CD8-positive, alpha-beta memory T cell (primary cell): ENCODE data around the gene SDR39U1. TPM values are rescaled to one million over a fixed set of nuclear protein-coding genes. Genes with fewer than 3 reads are reported as not detected.
"Not testable (repeated sequence)": the region's sequence is repeated elsewhere in the genome, so short reads cannot be mapped to it uniquely, and the experiment has no call there.

Experiments
- CTCF ChIA-PET: fragments of 350-600 bp; sonication (Branson Sonifier 250); formaldehyde crosslinking; loops from one replicate; lab custom pipeline; 2021; ENCODE audit warnings: antibody characterized with exemption; lab: Charles Lee
- POLR2A ChIA-PET: fragments of 350-600 bp; sonication (Branson Sonifier 250); formaldehyde crosslinking; loops from one replicate; lab custom pipeline; 2021; ENCODE audit warnings: antibody characterized with exemption; lab: Charles Lee
- DNase-seq, 5 donors: peaks; one replicate each; pipeline versions ENCODE4 v3.0.0 to v3.0.0-alpha.2; 2020 to 2022; ENCODE audit warnings: mixed read lengths in 1 of 5
- H3K27ac ChIP-seq: one replicate; pipeline ENCODE4 v1.7.0; 2013; ENCODE audit warnings: low read depth, mild to moderate bottlenecking, low read length, moderate library complexity
- H3K27me3 ChIP-seq: 2 replicates; pipeline ENCODE4 v1.7.0; 2013; ENCODE audit warnings: low read length, mild to moderate bottlenecking; ENCODE audit not compliant: insufficient read depth, poor library complexity, severe bottlenecking
- H3K36me3 ChIP-seq: 2 replicates; pipeline ENCODE4 v1.7.0; 2013; ENCODE audit warnings: mild to moderate bottlenecking, low read length, moderate library complexity; ENCODE audit not compliant: insufficient read depth
- H3K4me1 ChIP-seq: 2 replicates; pipeline ENCODE4 v1.7.0; 2013; ENCODE audit warnings: mild to moderate bottlenecking, low read length, moderate library complexity; ENCODE audit not compliant: insufficient read depth
- H3K4me3 ChIP-seq: 2 replicates; pipeline ENCODE4 v1.7.0; 2013; ENCODE audit warnings: mild to moderate bottlenecking, low read length
- H3K9me3 ChIP-seq: 2 replicates; pipeline ENCODE4 v1.7.0; 2013; ENCODE audit warnings: mild to moderate bottlenecking, low read length
- H3K27ac Mint-ChIP-seq, 8 donors: one replicate each; pipeline ENCODE4 v1.8.0; 2020 to 2021; ENCODE audit warnings: mixed read lengths in 8 of 8, mild to moderate bottlenecking in 6 of 8, inconsistent platforms in 3 of 8, moderate library complexity in 3 of 8
- H3K27me3 Mint-ChIP-seq, 2 donors: one replicate each; pipeline ENCODE4 v1.8.0; 2020 to 2021; ENCODE audit warnings: mixed read lengths in 2 of 2, mild to moderate bottlenecking in 1 of 2, moderate library complexity in 1 of 2
- H3K36me3 Mint-ChIP-seq, 3 donors: one replicate each; pipeline ENCODE4 v1.8.0; 2020 to 2021; ENCODE audit warnings: mixed read lengths in 3 of 3, inconsistent platforms in 1 of 3, mild to moderate bottlenecking in 1 of 3
- H3K4me1 Mint-ChIP-seq, 3 donors: one replicate each; pipeline ENCODE4 v1.8.0; 2020 to 2021; ENCODE audit warnings: mixed read lengths in 3 of 3, inconsistent platforms in 1 of 3, mild to moderate bottlenecking in 1 of 3
- H3K4me3 Mint-ChIP-seq, 7 donors: one replicate each; pipeline ENCODE4 v1.8.0; 2020 to 2021; ENCODE audit warnings: mixed read lengths in 7 of 7, mild to moderate bottlenecking in 6 of 7, moderate library complexity in 4 of 7, inconsistent platforms in 2 of 7
- H3K9me3 Mint-ChIP-seq, 5 donors: one replicate each; pipeline ENCODE4 v1.8.0; 2020 to 2022; ENCODE audit warnings: mixed read lengths in 5 of 5, mild to moderate bottlenecking in 3 of 5, moderate library complexity in 2 of 5, inconsistent platforms in 1 of 5
- polyA plus RNA-seq: library from polyadenylated mRNA; unstranded; fragments of 300-500 nt; fragmentation: Illumina TruSeq; gene quantifications from one replicate; pipeline ENCODE4 v1.2.3, GENCODE V29; 2021
- total RNA-seq, 2 experiments: library from RNA; stranded (reverse); gene quantifications; one replicate each; pipeline ENCODE4 v1.2.3, GENCODE V29; 2021

The SDR39U1 gene
- total and polyA plus RNA-seq, 3 experiments from 2014 or later = 58.1 to 67.7 (median 59.6) TPM

DNA sequence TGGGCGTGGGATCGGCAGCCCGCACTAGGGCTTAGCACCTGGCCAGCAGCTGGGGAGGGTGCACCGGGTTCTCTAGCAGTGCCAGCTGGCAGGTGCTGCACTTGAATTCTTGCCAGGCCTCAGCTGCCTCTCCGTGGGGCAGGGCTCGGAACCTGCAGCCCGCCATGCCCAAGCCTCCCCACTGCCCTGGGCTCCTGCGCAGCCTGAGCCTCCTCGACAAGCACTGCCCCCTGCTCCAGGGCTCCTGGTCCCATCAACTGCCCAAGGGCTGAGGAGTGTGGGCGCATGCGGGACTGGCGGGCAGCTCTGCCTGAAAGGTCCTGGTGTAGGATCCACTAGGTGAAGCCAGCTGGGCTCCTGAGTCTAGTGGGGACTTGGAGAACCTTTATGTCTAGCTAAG is 30.6 kb upstream of the SDR39U1 start:
- Mint-ChIP-seq H3K4me3 (no peak overlapping the region), H3K9me3 (no peaks in the 10 kb centered on the region), H3K4me1 (no peaks in the 10 kb centered on the region), H3K27me3 (peaks cover 4 to 6% of the 10 kb centered on the region in 2 donors), H3K36me3 (peaks cover 1 to 3% (median 3%) of the 10 kb centered on the region in 3 donors), H3K27ac (no peak overlapping the region)
- ChIA-PET CTCF (no interaction called here), POLR2A (no interaction called here)
- no peaks in the 10 kb centered on the region for H3K9me3 ChIP-seq
- H3K4me3 ChIP-seq = no peak overlapping the region
- no peaks in the 10 kb centered on the region for H3K36me3 ChIP-seq
- no peak for DNase-seq
- no peak overlapping the region for H3K27ac ChIP-seq
- H3K4me1 ChIP-seq = no peaks in the 10 kb centered on the region
- H3K27me3 ChIP-seq = no peaks in the 10 kb centered on the region

DNA sequence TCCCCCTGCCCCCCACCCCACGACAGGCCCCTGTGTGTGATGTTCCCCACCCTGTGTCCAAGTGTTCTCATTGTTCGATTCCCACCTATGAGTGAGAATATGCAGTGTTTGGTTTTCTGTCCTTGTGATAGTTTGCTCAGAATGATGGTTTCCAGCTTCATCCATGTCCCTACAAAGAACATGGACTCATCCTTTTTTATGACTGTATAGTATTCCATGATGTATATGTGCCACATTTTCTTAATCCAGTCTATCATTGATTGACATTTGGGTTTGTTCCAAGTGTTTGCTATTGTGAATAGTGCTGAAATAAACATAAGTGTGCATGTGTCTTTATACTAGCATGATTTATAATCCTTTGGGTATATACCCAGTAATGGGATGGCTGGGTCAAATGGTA is 27.9 kb upstream of the SDR39U1 start:
- POLR2A ChIA-PET, H3K27me3 ChIP-seq, H3K9me3 ChIP-seq, H3K4me1 ChIP-seq, H3K27ac ChIP-seq, DNase-seq, H3K4me3 ChIP-seq, CTCF ChIA-PET, H3K9me3 Mint-ChIP-seq, H3K27ac Mint-ChIP-seq, H3K36me3 ChIP-seq, H3K27me3 Mint-ChIP-seq, H3K4me3 Mint-ChIP-seq: not testable (repeated sequence)
- peaks cover 1 to 14% (median 5%) of the 10 kb centered on the region in 3 donors for H3K36me3 Mint-ChIP-seq
- peaks cover 4 to 10% (median 9%) of the 10 kb centered on the region in 3 donors for H3K4me1 Mint-ChIP-seq

DNA sequence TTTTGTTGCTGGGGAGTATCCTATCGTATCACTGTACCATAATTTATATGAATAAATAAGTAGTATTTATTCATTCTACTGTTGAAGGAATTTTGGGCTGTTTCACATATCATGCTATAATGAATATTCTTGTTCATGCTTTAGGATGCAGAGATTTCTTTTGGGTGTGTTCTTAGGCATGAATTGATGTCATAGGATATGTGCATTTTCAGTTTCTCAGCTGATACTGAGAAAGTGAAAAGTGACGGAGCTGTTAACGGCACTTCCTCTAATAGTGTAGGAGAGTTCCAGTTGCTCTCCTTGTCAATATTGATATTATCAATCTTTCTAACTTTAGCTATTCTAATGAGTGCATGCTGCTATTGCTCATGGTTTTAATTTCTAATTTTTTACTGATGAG is 23.2 kb upstream of the SDR39U1 start:
- H3K4me1 ChIP-seq = peaks cover 26% of the 10 kb centered on the region
- Mint-ChIP-seq H3K4me3 (peak overlapping the region in 1 of 7 donors; percentile 45), H3K4me1 (peaks cover 20 to 34% (median 30%) of the 10 kb centered on the region in 3 donors), H3K36me3 (peaks cover 0 to 14% (median 7%) of the 10 kb centered on the region in 3 donors), H3K27ac (peak overlapping the region in 1 of 8 donors; percentile 61), H3K9me3 (no peaks in the 10 kb centered on the region), H3K27me3 (peaks cover 0 to under 1% of the 10 kb centered on the region in 2 donors)
- ChIA-PET POLR2A (no interaction called here), CTCF (no interaction called here)
- H3K9me3 ChIP-seq = no peaks in the 10 kb centered on the region
- DNase-seq = no peak
- no peaks in the 10 kb centered on the region for H3K27me3 ChIP-seq
- H3K36me3 ChIP-seq = no peaks in the 10 kb centered on the region
- no peak overlapping the region for H3K27ac ChIP-seq
- H3K4me3 ChIP-seq = no peak overlapping the region

- Mint-ChIP-seq H3K36me3 (peaks cover 0 to 11% (median 7%) of the 10 kb centered on the region in 3 donors), H3K9me3 (no peaks in the 10 kb centered on the region), H3K4me3 (peak overlapping the region in 4 of 7 donors; percentile 3 to 56 (median 38)), H3K4me1 (peaks cover 20 to 34% (median 30%) of the 10 kb centered on the region in 3 donors), H3K27ac (peak overlapping the region in 3 of 8 donors; percentile 40 to 61 (median 56)), H3K27me3 (no peaks in the 10 kb centered on the region)
- H3K9me3 ChIP-seq = no peaks in the 10 kb centered on the region
- CTCF ChIA-PET = no interaction called here
- no peaks in the 10 kb centered on the region for H3K36me3 ChIP-seq
- H3K4me1 ChIP-seq = peaks cover 26% of the 10 kb centered on the region
- H3K4me3 ChIP-seq = no peak overlapping the region
- POLR2A ChIA-PET = no interaction called here
- H3K27ac ChIP-seq = no peak overlapping the region
- DNase-seq = no peak
- no peaks in the 10 kb centered on the region for H3K27me3 ChIP-seq
Observed at GRCh38 chr14:24465368-24465767, 22.8 kb upstream of the SDR39U1 start.

GRCh38 chr14:24463884-24464785 is 21.6 kb upstream of the SDR39U1 start:
- no peak overlapping the region for H3K27ac ChIP-seq
- H3K9me3 Mint-ChIP-seq = no peaks in the 10 kb centered on the region

GRCh38 chr14:24463017-24463883 is 20.7 kb upstream of the SDR39U1 start:
- Mint-ChIP-seq H3K4me1 (peaks cover 20 to 34% (median 30%) of the 10 kb centered on the region in 3 donors), H3K9me3 (no peaks in the 10 kb centered on the region), H3K27me3 (no peaks in the 10 kb centered on the region), H3K27ac (peak overlapping the region in 1 of 8 donors; percentile 20), H3K4me3 (no peak overlapping the region), H3K36me3 (peaks cover 0 to 10% (median 7%) of the 10 kb centered on the region in 3 donors)
- CTCF ChIA-PET = no interaction called here
- H3K4me1 ChIP-seq = peaks cover 26% of the 10 kb centered on the region
- H3K27me3 ChIP-seq = no peaks in the 10 kb centered on the region
- POLR2A ChIA-PET = no interaction called here
- no peak overlapping the region for H3K27ac ChIP-seq
- no peak overlapping the region for H3K4me3 ChIP-seq
- H3K36me3 ChIP-seq = no peaks in the 10 kb centered on the region
- DNase-seq = no peak
- no peaks in the 10 kb centered on the region for H3K9me3 ChIP-seq

More at GRCh38 chr14:24463884-24464785, 21.6 kb upstream of the SDR39U1 start:
- no peaks in the 10 kb centered on the region for H3K36me3 ChIP-seq
- no peaks in the 10 kb centered on the region for H3K9me3 ChIP-seq
- CTCF ChIA-PET = no interaction called here
- H3K27me3 Mint-ChIP-seq = no peaks in the 10 kb centered on the region
- peaks cover 26% of the 10 kb centered on the region for H3K4me1 ChIP-seq
- no peaks in the 10 kb centered on the region for H3K27me3 ChIP-seq
- peaks cover 20 to 34% (median 30%) of the 10 kb centered on the region in 3 donors for H3K4me1 Mint-ChIP-seq
- no peak overlapping the region for H3K4me3 ChIP-seq
- peak overlapping the region in 4 of 8 donors; percentile 52 to 80 (median 58) for H3K27ac Mint-ChIP-seq
- POLR2A ChIA-PET = interaction anchor here (0.7 kb wide), 1 partner anchor 51 kb away, joined by 3 read pairs; no protein-coding TSS in a partner anchor
- H3K4me3 Mint-ChIP-seq = peak overlapping the region in 4 of 7 donors; percentile 44 to 66 (median 54)
- H3K36me3 Mint-ChIP-seq = peaks cover 0 to 10% (median 7%) of the 10 kb centered on the region in 3 donors
- DNase-seq = no peak

- no peak overlapping the region for H3K27ac Mint-ChIP-seq
- Histone ChIP-seq H3K27ac (no peak overlapping the region), H3K27me3 (no peaks in the 10 kb centered on the region), H3K9me3 (no peaks in the 10 kb centered on the region), H3K4me1 (peaks cover 25% of the 10 kb centered on the region), H3K36me3 (no peaks in the 10 kb centered on the region), H3K4me3 (no peak overlapping the region)
- H3K4me3 Mint-ChIP-seq = no peak overlapping the region
- POLR2A ChIA-PET = no interaction called here
- H3K9me3 Mint-ChIP-seq = no peaks in the 10 kb centered on the region
- no peak for DNase-seq
- peaks cover 20 to 34% (median 29%) of the 10 kb centered on the region in 3 donors for H3K4me1 Mint-ChIP-seq
- CTCF ChIA-PET = no interaction called here
- peaks cover 0 to 5% (median 3%) of the 10 kb centered on the region in 3 donors for H3K36me3 Mint-ChIP-seq
- H3K27me3 Mint-ChIP-seq = peaks cover 0 to 2% of the 10 kb centered on the region in 2 donors
Observed at GRCh38 chr14:24461336-24461735, 18.8 kb upstream of the SDR39U1 start.
